H1 (cell line): ENCODE measurements around the gene TFB2M.

Experiments
- BACH1 ChIP-seq: IDR thresholded peaks from 2 replicates; pipeline ENCODE4 v1.6.1; 2012; ENCODE audit warnings: low read length, improper control_type of control experiment
- CEBPB ChIP-seq: IDR thresholded peaks from 2 replicates; pipeline ENCODE4 v1.6.1; 2012; ENCODE audit warnings: low read depth, low read length
- CTCF ChIP-seq, 3 experiments: IDR thresholded peaks; 1 replicate in 2 of 3; 2 replicates in 1 of 3; pipeline versions ENCODE4 v1.5.1 to v1.6.1; 2011; ENCODE audit warnings: low read length in 3 of 3, mild to moderate bottlenecking in 3 of 3, inconsistent platforms in 2 of 3, low read depth in 1 of 3, moderate library complexity in 1 of 3; ENCODE audit not compliant: insufficient read depth in 1 of 3; ENCODE audit errors: control extremely low read depth in 1 of 3
- EP300 ChIP-seq, 2 experiments: IDR thresholded peaks; 1 replicate in 1 of 2; 2 replicates in 1 of 2; pipeline ENCODE4 v1.6.1; 2011 to 2012; ENCODE audit warnings: low read depth in 2 of 2, low read length in 2 of 2, mild to moderate bottlenecking in 2 of 2, borderline replicate concordance in 1 of 2, inconsistent platforms in 1 of 2, moderate library complexity in 1 of 2
- EZH2 ChIP-seq: fragments of 200-600 bp; sonication (generic); IDR thresholded peaks from 2 replicates; pipeline ENCODE4 v1.7.1; 2012; ENCODE audit warnings: low read depth, mild to moderate bottlenecking, moderate library complexity, low read length, inconsistent platforms; ENCODE audit not compliant: severe bottlenecking
- MAFK ChIP-seq: IDR thresholded peaks from 2 replicates; pipeline ENCODE4 v1.6.1; 2012; ENCODE audit warnings: low read depth, mild to moderate bottlenecking, improper control_type of control experiment, low read length
- MAX ChIP-seq: IDR thresholded peaks from 2 replicates; pipeline ENCODE4 v1.6.1; 2012; ENCODE audit warnings: inconsistent platforms
- POLR2A ChIP-seq, 2 experiments: IDR thresholded peaks; 1 replicate in 1 of 2; 2 replicates in 1 of 2; pipeline ENCODE4 v1.6.1; 2011; ENCODE audit warnings: low read depth in 2 of 2, low read length in 2 of 2, mild to moderate bottlenecking in 2 of 2; ENCODE audit errors: control extremely low read depth in 1 of 2
- RAD21 ChIP-seq, 2 experiments: IDR thresholded peaks in 1 of 2; conservative IDR thresholded peaks in 1 of 2; 2 replicates each; pipeline ENCODE4 v1.6.1; 2011; ENCODE audit warnings: low read depth in 2 of 2, low read length in 2 of 2, improper control_type of control experiment in 1 of 2, inconsistent platforms in 1 of 2, mild to moderate bottlenecking in 1 of 2, moderate library complexity in 1 of 2
- RFX5 ChIP-seq: IDR thresholded peaks from 2 replicates; pipeline ENCODE4 v1.6.1; 2011; ENCODE audit warnings: low read depth, low read length, improper control_type of control experiment, borderline replicate concordance
- SP1 ChIP-seq: IDR thresholded peaks from 2 replicates; pipeline ENCODE4 v1.6.1; 2011; ENCODE audit warnings: low read depth, low read length

DNA sequence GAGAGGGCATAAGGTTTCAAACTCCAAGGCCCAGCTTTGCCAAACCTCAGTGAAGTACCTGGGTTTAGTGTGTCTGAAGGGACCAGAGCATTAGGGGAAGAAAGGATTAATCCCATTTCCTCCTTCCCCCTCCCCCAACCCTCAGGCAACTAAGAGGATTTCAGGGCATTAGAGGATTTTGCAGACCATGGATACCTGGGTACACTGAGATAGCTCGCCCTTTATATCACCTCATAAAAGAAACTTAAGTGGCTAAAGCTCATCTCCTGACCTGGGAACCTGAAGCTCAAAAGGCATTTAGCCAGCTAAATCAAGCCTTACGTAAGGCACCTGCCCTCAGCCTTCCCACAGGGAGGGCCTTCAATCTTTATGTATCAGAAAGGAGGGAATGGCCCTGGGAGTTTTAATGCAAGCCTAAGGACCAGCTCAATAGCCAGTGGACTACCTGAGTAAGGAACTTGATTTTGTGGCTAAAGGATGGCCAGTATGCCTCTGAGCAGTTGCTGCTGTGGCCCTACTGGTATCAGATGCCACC, 32.6 kb downstream of the TFB2M start:
- TF ChIP-seq CTCF (IDR thresholded peaks at IDR 0.05; ENCODE audit: control extremely low read depth in 1 of 3, insufficient read depth in 1 of 3, low read depth in 1 of 3, low read length in 3 of 3) (no peak), EZH2 (no peak), MAX (no peak), CEBPB (no peak), RAD21 (IDR thresholded peaks at IDR 0.05 in 1 of 2, conservative IDR thresholded peaks at IDR 0.05 in 1 of 2; ENCODE audit: low read depth in 2 of 2, low read length in 2 of 2) (no peak), POLR2A (IDR thresholded peaks at IDR 0.05; ENCODE audit: control extremely low read depth in 1 of 2, low read depth in 2 of 2, low read length in 2 of 2) (no peak), EP300 (IDR thresholded peaks at IDR 0.05; ENCODE audit: borderline replicate concordance in 1 of 2, low read depth in 2 of 2, low read length in 2 of 2) (no peak), BACH1 (no peak), SP1 (no peak), RFX5 (no peak), MAFK (no peak)
